GM19455 (cell line): ENCODE data around the gene COPB1.
"Not testable (repeated sequence)": the region's sequence is repeated elsewhere in the genome, so short reads cannot be mapped to it uniquely, and the experiment has no call there.

ENCODE experiments used
- ATAC-seq: cut with Tn5 transposase; IDR thresholded peaks from one replicate; pipeline ENCODE4 v1.9.1; 2021; ENCODE audit not compliant: unreplicated experiment

COPB1 gene

GRCh38 chr11:14499560-14500180, at the start of gene COPB1:
TSS of gene COPB1 (minus strand) at chr11:14499811. CDS start at chr11:14498928, 883 bp downstream.
- ATAC-seq, result peak; percentile 87

- ATAC-seq, result no peak
Observed at GRCh38 chr11:14547440-14547839, 47.8 kb upstream of the COPB1 start.

GRCh38 chr11:14546672-14547071, 47.1 kb upstream of the COPB1 start:
- ATAC-seq, result no peak

- ATAC-seq, result no peak
Observed at GRCh38 chr11:14544611-14545010, 45.0 kb upstream of the COPB1 start.

GRCh38 chr11:14543260-14543659, 43.6 kb upstream of the COPB1 start:
- no peak for ATAC-seq

GRCh38 chr11:14542324-14542723, 42.7 kb upstream of the COPB1 start:
- no peak for ATAC-seq

- ATAC-seq, result no peak
Observed at GRCh38 chr11:14541192-14541947, 41.8 kb upstream of the COPB1 start.

- no peak for ATAC-seq
Observed at GRCh38 chr11:14539982-14540421, 40.4 kb upstream of the COPB1 start.

GRCh38 chr11:14538926-14539554, 39.4 kb upstream of the COPB1 start:
- ATAC-seq, result no peak

- no peak for ATAC-seq
Observed at GRCh38 chr11:14538271-14538925, 38.8 kb upstream of the COPB1 start.

GRCh38 chr11:14537134-14537599, 37.6 kb upstream of the COPB1 start:
- ATAC-seq, result peak; percentile 70

- ATAC-seq, result not testable (repeated sequence)
Observed at GRCh38 chr11:14535166-14535565, 35.6 kb upstream of the COPB1 start.

- ATAC-seq, result no peak
Observed at GRCh38 chr11:14529951-14530350, 30.3 kb upstream of the COPB1 start.

GRCh38 chr11:14529321-14529720, 29.7 kb upstream of the COPB1 start:
- ATAC-seq, result no peak

GRCh38 chr11:14522801-14523200, 23.2 kb upstream of the COPB1 start:
- no peak for ATAC-seq

- ATAC-seq, result no peak
Observed at GRCh38 chr11:14522245-14522644, 22.6 kb upstream of the COPB1 start.

- no peak for ATAC-seq
Observed at GRCh38 chr11:14520747-14521151, 21.1 kb upstream of the COPB1 start.

GRCh38 chr11:14519917-14520746, 20.5 kb upstream of the COPB1 start, which contains the start of gene PSMA1:
TSS of gene PSMA1 (minus strand) at chr11:14520386. CDS start at chr11:14520299, 87 bp downstream.
- ATAC-seq, result peak; percentile 95

- ATAC-seq, result peak; percentile 16
Observed at GRCh38 chr11:14519597-14519916, 19.9 kb upstream of the COPB1 start.

GRCh38 chr11:14518820-14519219, 19.2 kb upstream of the COPB1 start:
- no peak for ATAC-seq

GRCh38 chr11:14513800-14514199, 14.2 kb upstream of the COPB1 start:
- ATAC-seq, result no peak
